HG03575 (cell line): ENCODE measurements around the gene LRRC4C.
A peak's percentile ranks its signal among the peaks of the same experiment; 100 is the strongest.

Experiments used
- ATAC-seq: cut with Tn5 transposase; IDR thresholded peaks from one replicate; pipeline ENCODE4 v1.9.1; 2021; ENCODE audit not compliant: unreplicated experiment, insufficient number of reproducible peaks, low FRiP score; ENCODE audit errors: extremely low read depth

The LRRC4C gene

GRCh38 chr11:41351825-41352224 is 107.6 kb downstream of the LRRC4C start:
- ATAC-seq, result no peak

- no peak for ATAC-seq
These were observed 113.4 kb downstream of the LRRC4C start for GRCh38 chr11:41346042-41346441.

GRCh38 chr11:41334007-41334933 is 125.2 kb downstream of the LRRC4C start:
- no peak for ATAC-seq

- no peak for ATAC-seq
These were observed 126.1 kb downstream of the LRRC4C start for GRCh38 chr11:41333357-41333756.

GRCh38 chr11:41328324-41328723 is 131.1 kb downstream of the LRRC4C start:
- no peak for ATAC-seq

GRCh38 chr11:41323446-41323845 is 136.0 kb downstream of the LRRC4C start:
- no peak for ATAC-seq

- no peak for ATAC-seq
These were observed 138.8 kb downstream of the LRRC4C start for GRCh38 chr11:41320653-41321052.

- ATAC-seq, result no peak
These were observed 139.2 kb downstream of the LRRC4C start for GRCh38 chr11:41320238-41320637.

- ATAC-seq, result no peak
These were observed 140.0 kb downstream of the LRRC4C start for GRCh38 chr11:41319434-41319833.

- ATAC-seq, result no peak
These were observed 142.7 kb downstream of the LRRC4C start for GRCh38 chr11:41316751-41317150.

GRCh38 chr11:41313226-41313625 is 146.2 kb downstream of the LRRC4C start:
- no peak for ATAC-seq

- peak; percentile 11 for ATAC-seq
These were observed 149.7 kb downstream of the LRRC4C start for GRCh38 chr11:41309716-41310115.

GRCh38 chr11:41309111-41309522 is 150.3 kb downstream of the LRRC4C start:
- peak; percentile 89 for ATAC-seq

- no peak for ATAC-seq
These were observed 151.2 kb downstream of the LRRC4C start for GRCh38 chr11:41308286-41308685.

GRCh38 chr11:41307296-41308080 is 152.0 kb downstream of the LRRC4C start:
- ATAC-seq, result no peak

GRCh38 chr11:41306431-41306830 is 153.0 kb downstream of the LRRC4C start:
- ATAC-seq, result no peak

GRCh38 chr11:41301023-41301422 is 158.4 kb downstream of the LRRC4C start:
- ATAC-seq, result no peak

- no peak for ATAC-seq
These were observed 170.0 kb downstream of the LRRC4C start for GRCh38 chr11:41289408-41289807.

GRCh38 chr11:41286751-41287150 is 172.7 kb downstream of the LRRC4C start:
- no peak for ATAC-seq

GRCh38 chr11:41284354-41284753 is 175.1 kb downstream of the LRRC4C start:
- no peak for ATAC-seq
